KMS-11 (cell line): ENCODE results near the gene MAP6.

Experiments used
- H2AFZ ChIP-seq: fragments of 200-600 bp; sonication (generic); 2 replicates; pipeline ENCODE4 v1.6.1; 2016; ENCODE audit warnings: antibody characterized with exemption, mixed run types, low read depth
- H3K27ac ChIP-seq: fragments of 200-600 bp; sonication (generic); 2 replicates; pipeline ENCODE4 v1.6.1; 2016; ENCODE audit warnings: mild to moderate bottlenecking, mixed run types
- H3K27me3 ChIP-seq: fragments of 200-600 bp; sonication (generic); 2 replicates; pipeline ENCODE4 v1.6.1; 2017; ENCODE audit warnings: mild to moderate bottlenecking, low read depth, mixed run types, moderate library complexity; ENCODE audit not compliant: insufficient read depth
- H3K36me3 ChIP-seq: fragments of 200-600 bp; sonication (generic); 2 replicates; pipeline ENCODE4 v1.6.1; 2017; ENCODE audit warnings: mild to moderate bottlenecking, mixed run types; ENCODE audit not compliant: insufficient read depth
- H3K4me1 ChIP-seq: fragments of 200-600 bp; sonication (generic); 2 replicates; pipeline ENCODE4 v1.6.1; 2016; ENCODE audit warnings: mild to moderate bottlenecking, low read depth, mixed run types; ENCODE audit not compliant: poor library complexity, severe bottlenecking
- H3K4me2 ChIP-seq: fragments of 200-600 bp; sonication (generic); 2 replicates; pipeline ENCODE4 v1.7.0; 2016; ENCODE audit warnings: mild to moderate bottlenecking, mixed run types
- H3K4me3 ChIP-seq: fragments of 200-600 bp; sonication (generic); IDR thresholded peaks from 2 replicates; pipeline ENCODE4 v1.6.1; 2017; ENCODE audit warnings: low read depth, low read length, mixed read lengths; ENCODE audit not compliant: insufficient read depth
- H3K79me2 ChIP-seq: fragments of 200-600 bp; sonication (generic); 2 replicates; pipeline ENCODE4 v1.6.1; 2016; ENCODE audit warnings: low read depth, mixed run types; ENCODE audit not compliant: insufficient read depth
- H3K9ac ChIP-seq: fragments of 200-600 bp; sonication (generic); 2 replicates; pipeline ENCODE4 v1.6.1; 2016; ENCODE audit warnings: mild to moderate bottlenecking, mixed run types
- H4K20me1 ChIP-seq: fragments of 200-600 bp; sonication (generic); 2 replicates; pipeline ENCODE4 v1.6.1; 2016; ENCODE audit warnings: mild to moderate bottlenecking, mixed run types; ENCODE audit not compliant: insufficient read depth
- CTCF ChIP-seq: fragments of 200-600 bp; sonication (generic); conservative IDR thresholded peaks from 2 replicates; pipeline ENCODE4 v1.6.1; 2017; ENCODE audit warnings: low read depth, mild to moderate bottlenecking, antibody characterized with exemption, low read length, moderate library complexity, mixed read lengths

MAP6 gene

GRCh38 chr11:75606099-75606498, 62.7 kb downstream of the MAP6 start:
- Histone ChIP-seq H3K27me3 (no peaks in the 10 kb centered on the region), H3K36me3 (no peaks in the 10 kb centered on the region), H3K79me2 (no peaks in the 10 kb centered on the region), H3K27ac (no peak overlapping the region), H4K20me1 (no peaks in the 10 kb centered on the region), H3K4me3 (no peak overlapping the region), H3K4me1 (no peaks in the 10 kb centered on the region), H3K4me2 (no peak overlapping the region), H2AFZ (no peak overlapping the region), H3K9ac (no peak overlapping the region)
- no peak for TF ChIP-seq CTCF

GRCh38 chr11:75603791-75604736, 64.8 kb downstream of the MAP6 start:
- Histone ChIP-seq H4K20me1 (no peaks in the 10 kb centered on the region), H3K4me3 (no peak overlapping the region), H3K27me3 (no peaks in the 10 kb centered on the region), H3K27ac (no peak overlapping the region), H3K9ac (no peak overlapping the region), H3K4me1 (no peaks in the 10 kb centered on the region), H3K79me2 (no peaks in the 10 kb centered on the region), H2AFZ (no peak overlapping the region), H3K4me2 (no peak overlapping the region), H3K36me3 (no peaks in the 10 kb centered on the region)
- no peak for TF ChIP-seq CTCF

- Histone ChIP-seq H3K27ac (no peak overlapping the region), H3K36me3 (no peaks in the 10 kb centered on the region), H3K79me2 (no peaks in the 10 kb centered on the region), H3K27me3 (no peaks in the 10 kb centered on the region), H3K4me2 (no peak overlapping the region), H3K9ac (no peak overlapping the region), H4K20me1 (no peaks in the 10 kb centered on the region), H2AFZ (no peak overlapping the region), H3K4me3 (no peak overlapping the region), H3K4me1 (no peaks in the 10 kb centered on the region)
- no peak for TF ChIP-seq CTCF
Observed at GRCh38 chr11:75602951-75603350, 65.9 kb downstream of the MAP6 start.

- Histone ChIP-seq H4K20me1 (no peaks in the 10 kb centered on the region), H3K79me2 (no peaks in the 10 kb centered on the region), H3K9ac (no peak overlapping the region), H3K27me3 (no peaks in the 10 kb centered on the region), H3K4me2 (no peak overlapping the region), H3K27ac (no peak overlapping the region), H3K4me3 (no peak overlapping the region), H3K4me1 (no peaks in the 10 kb centered on the region), H2AFZ (no peak overlapping the region), H3K36me3 (no peaks in the 10 kb centered on the region)
- TF ChIP-seq CTCF, result no peak
Observed at GRCh38 chr11:75601494-75601893, 67.3 kb downstream of the MAP6 start.
